CD14-positive monocyte (primary cell): ENCODE results near the gene COL27A1. TPM values are rescaled to one million over a fixed set of nuclear protein-coding genes. Genes with fewer than 3 reads are reported as not detected.

ENCODE experiments used
- DNase-seq, 3 donors: peaks; one replicate each; pipeline ENCODE4 v3.0.0-alpha.2; 2011 to 2022
- H2AFZ ChIP-seq: 2 replicates; pipeline ENCODE4 v1.6.0; 2012; ENCODE audit warnings: mild to moderate bottlenecking, low read depth, low read length, inconsistent platforms; ENCODE audit not compliant: insufficient read depth, poor library complexity, severe bottlenecking
- H3K27ac ChIP-seq, 2 donors: 1 replicate in 1 of 2; 2 replicates in 1 of 2; pipeline ENCODE4 v1.5.1; 2012 to 2013; ENCODE audit warnings: low read length in 2 of 2, control low read depth in 1 of 2, inconsistent platforms in 1 of 2, low read depth in 1 of 2, mild to moderate bottlenecking in 1 of 2
- H3K27me3 ChIP-seq, 2 donors: one replicate each; pipeline versions ENCODE4 v1.6.0 to v1.6.1; 2011 to 2013; ENCODE audit warnings: low read length in 2 of 2; ENCODE audit not compliant: control insufficient read depth in 2 of 2, insufficient read depth in 2 of 2
- H3K36me3 ChIP-seq, 2 donors: replicated peaks in 1 of 2; 1 replicate in 1 of 2; 2 replicates in 1 of 2; pipeline versions ENCODE4 v1.5.1 to v1.6.1; 2012 to 2013; ENCODE audit warnings: low read length in 2 of 2, control low read depth in 1 of 2, inconsistent platforms in 1 of 2, mild to moderate bottlenecking in 1 of 2; ENCODE audit not compliant: insufficient read depth in 2 of 2, control insufficient read depth in 1 of 2
- H3K4me1 ChIP-seq, 2 donors: 1 replicate in 1 of 2; 2 replicates in 1 of 2; pipeline versions ENCODE4 v1.5.1 to v1.6.1; 2012 to 2013; ENCODE audit warnings: low read length in 2 of 2, control low read depth in 1 of 2, inconsistent platforms in 1 of 2, mild to moderate bottlenecking in 1 of 2, moderate library complexity in 1 of 2; ENCODE audit not compliant: insufficient read depth in 2 of 2, control insufficient read depth in 1 of 2
- H3K4me2 ChIP-seq: replicated peaks from 2 replicates; pipeline ENCODE3; 2012; ENCODE audit warnings: low read length, moderate library complexity, mild to moderate bottlenecking; ENCODE audit not compliant: poor library complexity, severe bottlenecking; ENCODE audit errors: extremely low read depth
- H3K4me3 ChIP-seq, 3 experiments: fragments of 200-600 bp in 1 of 3; sonication (generic) in 1 of 3; replicated peaks in 1 of 3; 1 replicate in 2 of 3; 2 replicates in 1 of 3; pipeline ENCODE4 v1.5.1; 2011 to 2013; ENCODE audit warnings: low read length in 3 of 3, mild to moderate bottlenecking in 3 of 3, control low read depth in 2 of 3, low read depth in 2 of 3, inconsistent platforms in 1 of 3, moderate library complexity in 1 of 3
- H3K79me2 ChIP-seq: 2 replicates; pipeline ENCODE4 v1.6.0; 2012; ENCODE audit warnings: mild to moderate bottlenecking, control low read depth, inconsistent platforms, low read length, moderate library complexity; ENCODE audit not compliant: insufficient read depth
- H3K9ac ChIP-seq: 2 replicates; pipeline ENCODE4 v1.6.0; 2017; ENCODE audit warnings: low read length, mild to moderate bottlenecking; ENCODE audit not compliant: insufficient read depth, poor library complexity, severe bottlenecking
- H3K9me3 ChIP-seq, 2 donors: replicated peaks in 1 of 2; 1 replicate in 1 of 2; 2 replicates in 1 of 2; pipeline versions ENCODE4 v1.5.1 to v1.6.1; 2012 to 2013; ENCODE audit warnings: low read length in 2 of 2, control low read depth in 1 of 2; ENCODE audit not compliant: control insufficient read depth in 1 of 2, insufficient read depth in 1 of 2
- H4K20me1 ChIP-seq: 2 replicates; pipeline ENCODE4 v1.6.0; 2012; ENCODE audit warnings: mild to moderate bottlenecking, low read length, control low read depth, moderate library complexity; ENCODE audit not compliant: insufficient read depth
- H3K27ac Mint-ChIP-seq, 7 donors: one replicate each; pipeline ENCODE4 v1.8.0; 2020; ENCODE audit warnings: mild to moderate bottlenecking in 7 of 7, mixed read lengths in 7 of 7, moderate library complexity in 6 of 7, inconsistent platforms in 2 of 7
- H3K27me3 Mint-ChIP-seq, 3 donors: one replicate each; pipeline ENCODE4 v1.8.0; 2021 to 2022; ENCODE audit warnings: low read depth in 3 of 3, mild to moderate bottlenecking in 3 of 3, mixed read lengths in 3 of 3, moderate library complexity in 3 of 3, inconsistent platforms in 1 of 3
- H3K36me3 Mint-ChIP-seq, 2 donors: one replicate each; pipeline ENCODE4 v1.8.0; 2020; ENCODE audit warnings: mixed read lengths in 2 of 2, inconsistent platforms in 1 of 2, mild to moderate bottlenecking in 1 of 2
- H3K4me1 Mint-ChIP-seq: one replicate; pipeline ENCODE4 v1.8.0; 2020; ENCODE audit warnings: mild to moderate bottlenecking, mixed read lengths
- H3K4me3 Mint-ChIP-seq, 2 donors: one replicate each; pipeline ENCODE4 v1.8.0; 2020; ENCODE audit warnings: mild to moderate bottlenecking in 2 of 2, mixed read lengths in 2 of 2, moderate library complexity in 1 of 2
- H3K9me3 Mint-ChIP-seq, 7 donors: one replicate each; pipeline ENCODE4 v1.8.0; 2020 to 2022; ENCODE audit warnings: mixed read lengths in 7 of 7, mild to moderate bottlenecking in 6 of 7, moderate library complexity in 6 of 7, inconsistent platforms in 2 of 7
- WGBS: methylation state at CpG from one replicate; pipeline ENCODE4 v1.1.5; 2013; ENCODE audit warnings: missing lambda C conversion rate; ENCODE audit not compliant: insufficient coverage; 5-methylcytosine and 5-hydroxymethylcytosine counted together
- intact Hi-C, 2 donors: fragments of 100-400 bp; cut with micrococcal nuclease; formaldehyde crosslinking; loops; one replicate each; pipeline versions ENCODE4 v1.15.0 to v1.15.1; 2023
- polyA plus RNA-seq, 3 donors: library from polyadenylated mRNA; depleted of rRNA in 1 of 3; unstranded in 2 of 3; stranded (reverse) in 1 of 3; fragments of 300-500 nt in 2 of 3; fragments of >200 nt in 1 of 3; fragmentation: Illumina TruSeq in 2 of 3; gene quantifications; 1 replicate in 2 of 3; 2 replicates in 1 of 3; pipeline ENCODE4 v1.2.3, GENCODE V29; 2012 to 2021
- TF ChIP-seq, protein P1 (sequence below): fragments of 200-600 bp; IDR thresholded peaks from one replicate; pipeline ENCODE4 v1.8.0; 2022; ENCODE audit warnings: antibody characterized with exemption, mild to moderate bottlenecking

COL27A1 gene
- polyA plus RNA-seq, 3 donors = 0.03 TPM; not detected in 2

DNA sequence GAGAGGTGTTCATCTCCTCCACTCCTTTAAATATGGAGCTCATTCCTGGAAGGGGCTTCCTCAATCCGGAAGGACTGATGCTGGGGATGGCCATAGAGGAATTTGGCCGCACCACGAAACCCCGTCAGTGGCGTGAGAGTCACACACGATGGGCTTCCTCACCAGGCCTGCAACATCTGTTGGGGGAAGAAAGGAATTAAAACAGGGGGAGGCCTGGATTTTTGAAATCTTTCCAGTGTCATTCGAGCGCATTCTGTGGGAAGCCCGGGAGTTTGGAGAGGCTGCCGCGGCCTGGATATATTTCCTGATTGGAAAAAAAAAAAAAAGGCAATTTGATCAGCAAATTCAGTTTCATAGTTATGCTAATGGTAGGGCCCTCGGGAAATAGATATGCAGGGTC, 91.2 kb downstream of the COL27A1 start:
- Histone ChIP-seq H3K9ac (no peak overlapping the region), H3K9me3 (no peaks in the 10 kb centered on the region), H4K20me1 (no peaks in the 10 kb centered on the region), H3K4me2 (no peak overlapping the region), H3K4me1 (no peaks in the 10 kb centered on the region), H2AFZ (no peak overlapping the region), H3K27me3 (no peaks in the 10 kb centered on the region), H3K4me3 (no peak overlapping the region), H3K36me3 (no peaks in the 10 kb centered on the region), H3K27ac (no peak overlapping the region), H3K79me2 (no peaks in the 10 kb centered on the region)
- TF ChIP-seq, protein P1, sequence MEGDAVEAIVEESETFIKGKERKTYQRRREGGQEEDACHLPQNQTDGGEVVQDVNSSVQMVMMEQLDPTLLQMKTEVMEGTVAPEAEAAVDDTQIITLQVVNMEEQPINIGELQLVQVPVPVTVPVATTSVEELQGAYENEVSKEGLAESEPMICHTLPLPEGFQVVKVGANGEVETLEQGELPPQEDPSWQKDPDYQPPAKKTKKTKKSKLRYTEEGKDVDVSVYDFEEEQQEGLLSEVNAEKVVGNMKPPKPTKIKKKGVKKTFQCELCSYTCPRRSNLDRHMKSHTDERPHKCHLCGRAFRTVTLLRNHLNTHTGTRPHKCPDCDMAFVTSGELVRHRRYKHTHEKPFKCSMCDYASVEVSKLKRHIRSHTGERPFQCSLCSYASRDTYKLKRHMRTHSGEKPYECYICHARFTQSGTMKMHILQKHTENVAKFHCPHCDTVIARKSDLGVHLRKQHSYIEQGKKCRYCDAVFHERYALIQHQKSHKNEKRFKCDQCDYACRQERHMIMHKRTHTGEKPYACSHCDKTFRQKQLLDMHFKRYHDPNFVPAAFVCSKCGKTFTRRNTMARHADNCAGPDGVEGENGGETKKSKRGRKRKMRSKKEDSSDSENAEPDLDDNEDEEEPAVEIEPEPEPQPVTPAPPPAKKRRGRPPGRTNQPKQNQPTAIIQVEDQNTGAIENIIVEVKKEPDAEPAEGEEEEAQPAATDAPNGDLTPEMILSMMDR = no peak
- intact Hi-C loops = no loop called here
- peaks cover 0 to 6% (median 2%) of the 10 kb centered on the region in 3 donors for H3K27me3 Mint-ChIP-seq
- H3K9me3 Mint-ChIP-seq = peaks cover 0 to 2% (median 0%) of the 10 kb centered on the region in 7 donors
- H3K4me1 Mint-ChIP-seq = no peaks in the 10 kb centered on the region
- DNase-seq = no peak
- H3K27ac Mint-ChIP-seq = no peak overlapping the region
- no peak overlapping the region for H3K4me3 Mint-ChIP-seq
- WGBS = 90% methylated on average over 11 of the region's 12 CpGs
- no peaks in the 10 kb centered on the region for H3K36me3 Mint-ChIP-seq

DNA sequence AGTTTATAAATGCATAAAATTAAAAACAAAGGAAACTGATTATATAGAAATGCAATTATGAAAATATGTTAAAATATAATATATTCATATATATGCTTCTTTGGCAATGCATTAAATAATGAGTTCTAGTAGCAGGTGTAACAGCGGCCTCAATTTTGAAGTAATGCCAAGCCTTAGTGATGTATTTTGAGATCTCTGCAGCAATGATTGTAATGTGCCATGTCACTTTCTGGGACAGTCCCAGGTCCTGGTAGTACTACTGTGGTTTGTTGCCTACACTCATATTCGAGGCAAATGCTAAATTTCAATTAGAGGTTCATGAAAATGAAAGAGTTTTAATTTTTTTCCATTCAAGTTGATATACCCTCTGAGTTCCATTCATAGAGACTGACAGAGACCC, 91.7 kb downstream of the COL27A1 start:
- Mint-ChIP-seq H3K4me1 (no peaks in the 10 kb centered on the region), H3K4me3 (no peak overlapping the region), H3K36me3 (no peaks in the 10 kb centered on the region), H3K27me3 (peaks cover 0 to 4% (median 3%) of the 10 kb centered on the region in 3 donors), H3K9me3 (peaks cover 0 to 2% (median 0%) of the 10 kb centered on the region in 7 donors), H3K27ac (no peak overlapping the region)
- Histone ChIP-seq H3K27me3 (no peaks in the 10 kb centered on the region), H3K36me3 (no peaks in the 10 kb centered on the region), H3K4me2 (no peak overlapping the region), H3K9me3 (no peaks in the 10 kb centered on the region), H3K79me2 (no peaks in the 10 kb centered on the region), H4K20me1 (no peaks in the 10 kb centered on the region), H3K9ac (no peak overlapping the region), H3K4me3 (no peak overlapping the region), H3K27ac (no peak overlapping the region), H2AFZ (no peak overlapping the region), H3K4me1 (no peaks in the 10 kb centered on the region)
- WGBS = 89% methylated on average over 1 of the region's 2 CpGs
- DNase-seq = no peak
- intact Hi-C loops = no loop called here
- TF ChIP-seq, protein P1 = no peak
